A673 (cell line): ENCODE measurements around the gene SNX10. TPM values are rescaled to one million over a fixed set of nuclear protein-coding genes. Genes with fewer than 3 reads are reported as not detected.

Experiments used
- BruUV-seq: library from RNA; stranded (reverse); fragments of 400-500 nt; replicated peaks from 2 replicates; lab custom pipeline; 2021; lab: Mats Ljungman, UMichigan
- CTCF ChIA-PET: fragments of 300-600 bp; sonication (Branson Sonifier 250); formaldehyde crosslinking; loops from one replicate; lab custom pipeline; 2022; ENCODE audit warnings: antibody characterized with exemption; lab: Charles Lee
- POLR2A ChIA-PET: fragments of 300-600 bp; sonication (Branson Sonifier 250); formaldehyde crosslinking; loops from one replicate; lab custom pipeline; 2022; ENCODE audit warnings: antibody characterized with exemption; ENCODE audit not compliant: low non-redundant PET; lab: Charles Lee
- DNase-seq: peaks from one replicate; pipeline ENCODE4 v3.0.0-alpha.2; 2015; ENCODE audit warnings: low spot score
- H3K27ac ChIP-seq: fragments of 200-600 bp; sonication (generic); 2 replicates; pipeline ENCODE4 v1.5.1; 2016; ENCODE audit warnings: mixed run types, low read depth, mild to moderate bottlenecking, mixed read lengths, antibody characterized with exemption, low read length; ENCODE audit not compliant: poor library complexity, severe bottlenecking
- H3K27me3 ChIP-seq: fragments of 200-600 bp; sonication (generic); replicated peaks from 2 replicates; pipeline ENCODE4 v1.6.1; 2017; ENCODE audit warnings: mixed run types, low read depth, mild to moderate bottlenecking, mixed read lengths, antibody characterized with exemption, low read length; ENCODE audit not compliant: insufficient read depth, poor library complexity
- H3K36me3 ChIP-seq: fragments of 200-600 bp; sonication (generic); 2 replicates; pipeline ENCODE4 v1.6.1; 2016; ENCODE audit warnings: mixed run types, mild to moderate bottlenecking, mixed read lengths, antibody characterized with exemption, low read length; ENCODE audit not compliant: insufficient read depth, poor library complexity, severe bottlenecking
- H3K4me1 ChIP-seq: fragments of 200-600 bp; sonication (generic); 2 replicates; pipeline ENCODE4 v1.6.1; 2017; ENCODE audit warnings: mixed run types, mild to moderate bottlenecking, mixed read lengths, antibody characterized with exemption, low read length; ENCODE audit not compliant: insufficient read depth, poor library complexity, severe bottlenecking
- H3K4me3 ChIP-seq: fragments of 200-600 bp; sonication (generic); 2 replicates; pipeline ENCODE4 v1.5.1; 2016; ENCODE audit warnings: low read depth, mixed run types, mild to moderate bottlenecking, mixed read lengths, low read length; ENCODE audit not compliant: poor library complexity, severe bottlenecking
- H3K9me3 ChIP-seq: fragments of 200-600 bp; sonication (generic); 2 replicates; pipeline ENCODE4 v1.6.1; 2016; ENCODE audit warnings: mixed run types, low read depth, mild to moderate bottlenecking, mixed read lengths, antibody characterized with exemption, low read length; ENCODE audit not compliant: poor library complexity, severe bottlenecking
- CTCF ChIP-seq: fragments of 300-800, 200-600 bp; sonication (generic); conservative IDR thresholded peaks from 2 replicates; pipeline ENCODE4 v1.5.1; 2017; ENCODE audit warnings: low read depth, mild to moderate bottlenecking, antibody characterized with exemption, low read length, moderate library complexity, mixed read lengths
- EZH2 ChIP-seq: fragments of 200-600 bp; sonication (generic); IDR thresholded peaks from 2 replicates; pipeline ENCODE4 v1.6.1; 2017; ENCODE audit warnings: borderline replicate concordance, low read depth, mild to moderate bottlenecking, mixed read lengths, antibody characterized with exemption, low read length; ENCODE audit not compliant: poor library complexity, severe bottlenecking
- intact Hi-C: fragments of 100-400 bp; cut with micrococcal nuclease; formaldehyde crosslinking; loops from one replicate; pipeline ENCODE4 v1.10.0; 2022; ENCODE audit not compliant: unreplicated experiment
- total RNA-seq: library from RNA; stranded (reverse); gene quantifications from 2 replicates; pipeline ENCODE4 v1.2.3, GENCODE V29; 2021

SNX10 gene
- total RNA-seq, 1 experiment from 2014 or later = 1.1 TPM

- ChIA-PET POLR2A (no interaction called here), CTCF (no interaction called here)
- DNase-seq = no peak
- no peaks in the 10 kb centered on the region for H3K4me1 ChIP-seq
- no peak overlapping the region for H3K27ac ChIP-seq
- TF ChIP-seq CTCF = no peak
- no peak for TF ChIP-seq EZH2
- intact Hi-C loops = no loop called here
- H3K36me3 ChIP-seq = no peaks in the 10 kb centered on the region
- no peaks in the 10 kb centered on the region for H3K9me3 ChIP-seq
- no peaks in the 10 kb centered on the region for H3K27me3 ChIP-seq
- no TSS peak for BruUV-seq
- no peak overlapping the region for H3K4me3 ChIP-seq
Measured at GRCh38 chr7:26319636-26320035, 28.0 kb downstream of the SNX10 start.

DNA sequence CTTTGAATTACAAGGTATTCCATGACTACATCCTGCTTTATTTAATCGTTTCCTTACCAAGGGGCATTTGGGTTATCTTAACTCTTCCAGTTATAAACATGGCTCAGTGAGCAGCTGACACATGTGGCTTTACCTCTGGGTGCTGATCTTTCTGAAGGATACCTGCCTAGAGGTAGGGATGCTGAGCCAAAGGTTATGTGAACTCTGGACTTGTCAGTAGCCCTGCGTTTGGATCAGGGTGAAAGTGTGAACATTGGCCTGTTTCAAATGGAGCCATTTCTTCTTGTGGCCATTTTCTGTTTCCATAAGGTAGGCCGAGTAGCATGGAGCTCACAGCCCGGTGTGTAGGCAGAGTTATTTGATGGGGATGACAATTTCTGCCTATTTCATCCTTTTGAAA lies 29.2 kb downstream of the SNX10 start:
- intact Hi-C loops = no loop called here
- TF ChIP-seq CTCF = no peak
- no peak for TF ChIP-seq EZH2
- no peaks in the 10 kb centered on the region for H3K4me1 ChIP-seq
- H3K36me3 ChIP-seq = no peaks in the 10 kb centered on the region
- POLR2A ChIA-PET = no interaction called here
- H3K9me3 ChIP-seq = no peaks in the 10 kb centered on the region
- CTCF ChIA-PET = no interaction called here
- BruUV-seq = no TSS peak
- DNase-seq = no peak
- H3K4me3 ChIP-seq = no peak overlapping the region
- H3K27me3 ChIP-seq = no peaks in the 10 kb centered on the region
- no peak overlapping the region for H3K27ac ChIP-seq

- no peaks in the 10 kb centered on the region for H3K4me1 ChIP-seq
- intact Hi-C loops = no loop called here
Measured at GRCh38 chr7:26321435-26321834, 29.8 kb downstream of the SNX10 start.

More at GRCh38 chr7:26321435-26321834, 29.8 kb downstream of the SNX10 start:
- H3K27me3 ChIP-seq = no peaks in the 10 kb centered on the region
- H3K27ac ChIP-seq = no peak overlapping the region
- CTCF ChIA-PET = no interaction called here
- POLR2A ChIA-PET = no interaction called here
- BruUV-seq = no TSS peak
- TF ChIP-seq CTCF = no peak
- no peak for TF ChIP-seq EZH2
- no peak overlapping the region for H3K4me3 ChIP-seq
- no peaks in the 10 kb centered on the region for H3K9me3 ChIP-seq
- no peaks in the 10 kb centered on the region for H3K36me3 ChIP-seq
- DNase-seq = no peak
